ENCODE measurements around the gene CHCHD3. TPM values are rescaled to one million over a fixed set of nuclear protein-coding genes. Genes with fewer than 3 reads are reported as not detected.
A peak's percentile ranks its signal among the peaks of the same experiment; 100 is the strongest.

The CHCHD3 gene
- total RNA-seq, 1 donor from 2014 or later = 70.8 TPM

DNA sequence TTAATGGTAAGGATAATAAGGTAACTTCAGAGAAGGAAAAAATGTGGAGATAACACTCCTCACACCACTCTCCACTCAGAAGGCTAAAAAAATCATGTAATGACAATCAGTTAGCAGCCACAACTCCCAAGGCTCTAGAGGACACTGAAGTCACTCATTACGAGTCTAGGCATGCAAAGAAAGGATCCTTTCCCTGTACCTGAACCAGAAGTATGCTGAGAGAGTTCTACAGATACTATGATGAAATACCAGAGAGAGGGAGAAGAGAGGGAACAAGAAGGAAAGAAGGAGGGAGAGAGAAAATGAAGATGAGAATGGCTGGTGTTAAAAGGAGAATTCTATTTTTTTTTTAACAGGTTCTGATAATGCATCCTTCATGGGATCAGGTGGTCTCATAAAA lies 281.4 kb downstream of the CHCHD3 start:
- no peak for DNase-seq

GRCh38 chr7:132799081-132799413 lies 282.8 kb downstream of the CHCHD3 start:
- DNase-seq = no peak

- no peak for DNase-seq
These were observed 284.7 kb downstream of the CHCHD3 start for GRCh38 chr7:132797152-132797551.

GRCh38 chr7:132793474-132793873 lies 288.4 kb downstream of the CHCHD3 start:
- DNase-seq = peak; percentile 45

DNA sequence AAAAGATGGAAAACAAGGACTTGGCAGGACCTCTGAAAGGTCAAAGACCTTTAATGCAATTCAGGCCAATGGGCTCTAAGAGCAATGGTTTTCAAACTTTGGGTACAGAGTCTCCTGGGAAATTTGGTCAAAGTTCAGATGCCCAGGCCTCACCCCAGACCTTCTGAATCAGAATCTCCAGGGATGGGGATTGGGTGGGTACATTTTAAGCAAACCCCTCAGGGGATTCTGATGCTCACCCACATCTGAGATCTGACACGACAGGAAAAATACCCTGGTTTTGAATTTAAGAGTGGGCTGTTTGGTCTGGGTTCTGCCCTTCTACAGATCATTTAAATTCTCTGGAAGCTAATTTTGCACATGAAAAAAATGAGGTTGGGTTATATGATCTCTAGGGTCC lies 290.9 kb downstream of the CHCHD3 start:
- no peak for DNase-seq

GRCh38 chr7:132790104-132790503 lies 291.8 kb downstream of the CHCHD3 start:
- no peak for DNase-seq

DNA sequence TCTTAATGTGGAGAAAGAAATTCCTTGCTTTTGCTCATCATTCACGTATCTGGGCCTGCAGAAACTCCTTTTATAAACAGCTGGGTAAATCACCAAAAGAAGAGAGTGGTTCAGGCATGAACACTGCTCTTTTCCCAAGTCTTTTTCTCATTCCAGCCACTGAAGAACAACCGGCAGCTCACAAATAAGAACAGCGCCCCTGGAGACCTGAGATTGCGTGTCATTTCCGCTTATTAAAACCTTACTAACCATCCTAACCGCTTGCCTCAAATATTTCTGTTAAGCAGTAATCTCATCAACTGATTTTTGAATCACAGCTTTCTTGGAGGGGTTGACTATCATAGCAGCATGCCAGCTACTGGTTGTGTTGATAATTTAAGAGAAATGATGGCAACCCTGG lies 292.6 kb downstream of the CHCHD3 start:
- no peak for DNase-seq

DNA sequence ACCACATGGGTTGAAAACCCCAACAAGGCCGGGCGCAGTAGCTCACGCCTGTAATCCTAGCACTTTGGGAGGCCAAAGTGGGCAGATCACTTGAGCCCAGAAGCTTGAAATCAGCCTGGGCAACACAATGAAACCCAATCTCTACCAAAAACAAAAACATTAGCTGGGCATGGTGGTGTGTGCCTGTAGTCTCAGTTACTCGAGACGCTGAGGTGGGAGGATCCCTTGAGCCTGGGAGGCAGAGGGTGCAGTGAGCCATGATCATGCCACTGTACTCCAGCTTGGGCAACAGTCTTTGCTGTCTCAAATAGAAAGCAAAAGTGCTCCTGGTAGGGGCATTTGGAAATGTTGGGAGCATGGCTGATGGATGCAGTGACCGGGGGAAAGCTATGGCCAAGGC lies 296.0 kb downstream of the CHCHD3 start:
- DNase-seq = no peak

DNA sequence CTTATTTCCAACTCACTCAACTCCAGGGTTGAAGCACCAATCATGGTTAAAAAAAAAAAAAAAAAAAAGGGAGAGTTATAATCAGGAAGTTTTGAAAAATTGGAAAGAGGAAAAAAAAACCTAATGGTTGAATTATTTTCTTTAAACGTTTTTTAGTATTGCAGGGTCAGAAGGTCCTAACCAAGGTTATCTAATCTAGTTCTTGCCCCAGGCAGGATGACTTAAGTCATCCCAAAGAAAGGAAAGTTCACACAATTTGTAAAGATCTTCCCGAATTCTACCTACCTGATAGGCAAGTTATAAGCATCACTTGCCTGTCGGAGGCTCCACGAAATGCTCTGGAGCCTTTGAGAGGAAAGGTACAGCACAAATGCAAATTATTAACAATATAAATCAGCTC lies 297.5 kb downstream of the CHCHD3 start:
- no peak for DNase-seq

GRCh38 chr7:132783824-132784223 lies 298.1 kb downstream of the CHCHD3 start:
- peak; percentile 47 for DNase-seq

DNA sequence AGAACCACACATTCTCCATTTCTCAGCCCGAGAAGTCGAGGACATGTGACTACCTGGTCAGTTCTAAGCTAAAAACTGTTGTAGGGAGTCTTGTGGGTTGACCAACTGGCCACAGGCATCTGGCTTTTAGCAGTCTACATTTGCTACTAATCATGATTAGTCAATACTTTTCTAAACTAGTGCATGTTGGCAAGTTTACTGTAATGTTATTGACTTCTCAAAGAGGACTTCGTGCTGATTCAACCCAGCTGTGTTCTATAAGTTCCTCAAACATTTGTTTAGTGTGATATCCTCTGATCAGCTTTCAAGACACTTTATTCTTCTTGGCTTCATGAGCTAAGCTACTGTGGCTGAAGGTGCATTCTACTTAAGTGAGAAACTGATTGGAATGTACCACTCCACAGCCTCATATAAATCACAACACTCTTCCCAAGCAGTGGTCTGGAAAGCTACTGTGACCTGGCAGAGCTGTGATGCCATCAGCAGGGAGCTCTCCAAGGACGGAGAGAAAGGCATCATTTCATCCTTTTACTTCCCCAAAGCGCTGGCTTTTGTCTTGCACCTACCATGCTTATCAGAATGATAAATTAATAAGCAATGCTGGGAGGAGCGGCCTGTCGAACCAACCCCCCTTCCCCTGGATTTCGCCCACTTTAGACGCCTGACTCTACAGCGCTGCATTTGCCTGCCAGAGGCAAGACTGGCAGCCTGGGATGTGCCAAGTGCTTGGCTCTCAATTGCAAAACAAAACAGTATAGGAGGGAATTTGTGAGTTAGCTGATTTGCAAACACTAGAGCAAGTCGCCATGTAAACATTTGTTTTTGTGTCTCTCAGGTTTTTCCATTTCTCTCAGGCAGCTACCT lies 298.9 kb downstream of the CHCHD3 start:
- no peak for DNase-seq

- DNase-seq = no peak
These were observed 301.1 kb downstream of the CHCHD3 start for GRCh38 chr7:132780822-132781221.

DNA sequence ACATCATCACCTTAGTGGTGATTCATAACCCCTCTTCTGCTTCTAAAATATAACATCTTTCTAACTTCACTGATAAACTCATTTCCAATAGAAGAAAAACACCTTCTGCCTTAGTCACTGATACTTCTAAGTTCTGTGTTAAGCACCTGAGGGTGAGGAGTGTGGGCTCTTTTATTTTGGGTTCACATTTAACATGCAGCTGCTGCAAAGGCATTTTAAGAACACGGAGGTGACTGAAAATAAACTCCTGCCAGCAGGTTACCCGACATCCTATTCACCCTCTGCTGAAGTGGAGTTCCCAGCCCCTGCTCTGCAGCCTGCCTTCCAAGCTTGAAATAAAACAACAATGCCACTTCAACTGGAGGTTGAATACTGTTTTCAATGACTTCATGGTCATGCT lies 302.7 kb downstream of the CHCHD3 start:
- DNase-seq = no peak

GRCh38 chr7:132778761-132779160 lies 303.1 kb downstream of the CHCHD3 start:
- DNase-seq = no peak

GRCh38 chr7:132777956-132778355 lies 303.9 kb downstream of the CHCHD3 start:
- no peak for DNase-seq

GRCh38 chr7:132777414-132777813 lies 304.5 kb downstream of the CHCHD3 start:
- no peak for DNase-seq

- no peak for DNase-seq
These were observed 305.8 kb downstream of the CHCHD3 start for GRCh38 chr7:132776048-132776620.

DNA sequence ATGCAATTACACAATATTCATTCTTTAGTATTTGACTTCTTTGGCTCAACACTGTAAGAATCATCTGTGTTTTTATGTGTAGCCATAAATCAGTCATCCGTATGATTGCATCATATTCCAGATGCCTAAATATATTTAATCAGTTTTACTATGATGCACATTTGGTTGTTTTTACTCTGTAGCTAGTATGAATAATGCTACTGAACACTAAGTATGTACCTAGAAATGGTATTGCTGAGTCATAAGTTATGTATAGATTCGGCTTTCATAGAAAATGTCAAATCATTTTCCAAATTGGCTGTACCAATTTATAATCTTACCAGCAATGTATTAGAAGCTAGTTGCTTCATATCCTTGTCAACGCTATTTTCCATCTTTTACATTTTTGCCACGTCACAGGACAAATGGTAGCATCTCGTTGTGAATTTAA lies 308.3 kb downstream of the CHCHD3 start:
- DNase-seq = no peak

GRCh38 chr7:132771301-132771730 lies 310.6 kb downstream of the CHCHD3 start:
- DNase-seq = no peak

GRCh38 chr7:132770055-132770454 lies 311.8 kb downstream of the CHCHD3 start:
- DNase-seq = no peak

DNA sequence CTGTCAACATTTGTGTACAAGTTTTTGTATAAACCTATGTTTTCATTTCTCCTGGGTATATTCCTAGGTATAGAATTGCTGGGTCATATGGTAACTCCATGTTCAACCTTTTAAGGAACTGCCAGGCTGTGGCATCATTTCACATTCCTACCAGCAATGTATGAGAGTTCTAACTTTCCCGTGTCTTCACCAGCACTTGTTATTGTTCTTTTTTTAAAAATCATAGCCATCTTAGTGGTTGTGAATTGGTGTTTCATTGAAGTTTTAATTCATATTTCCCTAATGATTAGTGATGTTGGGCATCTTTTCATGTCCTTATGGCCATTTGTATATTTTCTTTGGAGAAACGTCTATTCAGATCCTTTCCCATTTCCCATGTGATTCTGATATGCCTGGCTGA lies 312.6 kb downstream of the CHCHD3 start:
- DNase-seq = no peak

DNA sequence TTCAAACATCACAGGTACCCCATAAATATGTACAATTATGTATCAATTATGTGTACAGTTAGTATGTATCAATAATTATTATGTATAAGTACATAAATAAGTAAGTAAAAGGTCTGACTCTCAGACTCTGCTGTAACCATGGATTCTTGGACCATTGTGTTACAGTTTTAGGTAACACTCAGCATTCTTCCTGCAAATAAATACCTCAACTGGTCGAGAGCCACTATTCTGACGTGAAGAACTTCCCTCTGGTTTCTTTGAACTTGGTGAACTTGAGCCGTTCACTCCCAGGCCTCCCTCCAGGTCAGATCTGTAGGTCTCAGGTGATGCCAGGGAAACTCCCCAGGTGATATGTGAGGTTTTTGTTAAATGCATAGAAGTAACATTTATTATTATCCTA lies 313.8 kb downstream of the CHCHD3 start:
- DNase-seq = no peak

- DNase-seq = no peak
These were observed 314.5 kb downstream of the CHCHD3 start for GRCh38 chr7:132767378-132767777.

GRCh38 chr7:132766660-132767059 lies 315.2 kb downstream of the CHCHD3 start:
- DNase-seq = no peak

- no peak for DNase-seq
These were observed 316.0 kb downstream of the CHCHD3 start for GRCh38 chr7:132765861-132766260.

Measured in dermis blood vessel endothelial cell (primary cell).